ENCODE measurements around the gene DACT3.

Gene DACT3

GRCh38 chr19:46609511-46610412, 51.2 kb downstream of the DACT3 start:
- DNase-seq: no peak

GRCh38 chr19:46608581-46609345, 52.2 kb downstream of the DACT3 start:
- no peak for DNase-seq

GRCh38 chr19:46608178-46608577, 52.8 kb downstream of the DACT3 start:
- DNase-seq: no peak

- DNase-seq: no peak
These were observed 53.5 kb downstream of the DACT3 start for GRCh38 chr19:46607448-46607841.

DNA sequence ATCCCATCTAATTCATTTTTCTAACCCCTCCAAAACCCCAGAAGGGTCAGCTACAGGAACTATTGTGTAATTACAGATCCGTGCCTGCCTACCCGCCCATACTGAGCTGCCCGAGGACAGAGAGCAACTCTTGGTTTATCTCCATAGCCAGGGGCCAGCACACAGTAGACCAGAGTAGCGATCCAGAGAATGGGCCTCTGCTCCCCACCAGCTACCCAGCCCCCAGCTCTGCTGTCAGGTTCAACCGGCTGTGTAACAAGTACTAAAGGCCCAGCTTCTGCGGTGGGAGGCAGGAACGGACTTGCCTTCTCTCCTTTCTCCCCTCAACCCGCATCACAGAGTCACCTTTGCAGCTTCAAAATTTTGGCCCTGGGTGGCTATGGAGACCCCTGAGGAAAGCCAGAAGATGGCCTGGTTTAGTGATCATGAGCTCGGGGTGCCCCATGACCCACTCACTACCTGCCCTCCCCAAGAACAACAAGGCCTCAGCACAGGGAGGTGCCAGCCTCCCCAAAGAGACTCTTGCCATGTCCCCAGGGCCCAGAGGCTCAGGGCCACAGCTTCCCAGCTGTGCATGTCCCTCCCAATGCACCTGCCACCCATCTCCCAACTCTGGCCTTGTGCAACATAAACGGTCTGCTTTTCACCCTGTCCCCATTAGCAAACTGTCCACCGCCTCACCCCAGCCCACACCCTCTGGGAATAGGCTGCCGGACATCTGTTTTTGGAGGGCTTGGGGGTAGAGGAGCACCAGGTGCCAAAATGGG, 54.1 kb downstream of the DACT3 start:
- no peak for DNase-seq

- no peak for DNase-seq
These were observed 55.0 kb downstream of the DACT3 start for GRCh38 chr19:46606019-46606418.

GRCh38 chr19:46605356-46605821, 55.6 kb downstream of the DACT3 start:
- DNase-seq: no peak

- DNase-seq: no peak
These were observed 56.1 kb downstream of the DACT3 start for GRCh38 chr19:46604781-46605355.

GRCh38 chr19:46603752-46604231, 57.2 kb downstream of the DACT3 start:
- no peak for DNase-seq

- DNase-seq: peak; percentile 17
These were observed 57.8 kb downstream of the DACT3 start for GRCh38 chr19:46603195-46603637.

DNA sequence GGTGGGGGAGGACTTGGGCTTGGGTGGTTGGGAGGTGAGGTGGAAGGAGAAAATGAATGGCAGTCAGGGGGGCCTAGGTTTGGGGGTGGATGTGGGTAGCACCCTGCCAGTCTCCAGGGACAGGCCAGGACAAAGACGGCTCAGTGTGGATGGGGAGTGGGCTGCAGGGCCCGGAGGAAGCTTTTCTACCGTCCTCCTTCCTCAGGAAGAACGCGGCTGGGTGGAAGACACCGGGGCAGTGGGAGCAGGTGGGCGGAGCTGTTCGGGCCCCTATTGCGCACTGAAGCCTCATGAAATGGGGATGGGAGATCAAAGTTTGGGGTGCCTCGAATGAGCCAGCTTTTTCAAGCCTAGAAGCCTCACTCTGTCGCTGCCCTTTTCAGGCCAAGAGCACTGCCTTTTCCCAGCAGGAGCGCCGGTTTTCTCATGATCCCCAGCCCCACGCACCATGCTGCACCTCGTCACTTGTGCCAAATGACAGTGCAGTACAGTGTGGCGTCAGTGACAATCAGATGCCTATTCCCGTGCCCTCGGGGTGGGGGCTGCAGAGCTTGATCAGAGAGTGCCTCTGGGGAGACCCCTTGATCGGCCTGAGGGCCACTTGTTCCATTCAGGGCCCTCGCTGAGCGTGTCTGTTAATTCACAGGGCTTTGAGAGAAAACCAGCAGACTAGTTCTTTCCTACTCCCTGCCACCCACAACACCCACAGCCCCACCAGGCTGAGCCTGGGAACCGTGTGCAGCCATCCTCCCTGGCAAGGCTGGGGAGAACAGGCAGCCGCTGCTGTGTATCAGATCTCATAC, 58.4 kb downstream of the DACT3 start:
- peak; percentile 20 for DNase-seq

GRCh38 chr19:46601318-46602224, 59.4 kb downstream of the DACT3 start, which contains the start of gene CALM3:
Gene CALM3 (plus strand): TSS chr19:46601330. CDS start chr19:46601435, 105 bp downstream.
- no peak for DNase-seq

DNA sequence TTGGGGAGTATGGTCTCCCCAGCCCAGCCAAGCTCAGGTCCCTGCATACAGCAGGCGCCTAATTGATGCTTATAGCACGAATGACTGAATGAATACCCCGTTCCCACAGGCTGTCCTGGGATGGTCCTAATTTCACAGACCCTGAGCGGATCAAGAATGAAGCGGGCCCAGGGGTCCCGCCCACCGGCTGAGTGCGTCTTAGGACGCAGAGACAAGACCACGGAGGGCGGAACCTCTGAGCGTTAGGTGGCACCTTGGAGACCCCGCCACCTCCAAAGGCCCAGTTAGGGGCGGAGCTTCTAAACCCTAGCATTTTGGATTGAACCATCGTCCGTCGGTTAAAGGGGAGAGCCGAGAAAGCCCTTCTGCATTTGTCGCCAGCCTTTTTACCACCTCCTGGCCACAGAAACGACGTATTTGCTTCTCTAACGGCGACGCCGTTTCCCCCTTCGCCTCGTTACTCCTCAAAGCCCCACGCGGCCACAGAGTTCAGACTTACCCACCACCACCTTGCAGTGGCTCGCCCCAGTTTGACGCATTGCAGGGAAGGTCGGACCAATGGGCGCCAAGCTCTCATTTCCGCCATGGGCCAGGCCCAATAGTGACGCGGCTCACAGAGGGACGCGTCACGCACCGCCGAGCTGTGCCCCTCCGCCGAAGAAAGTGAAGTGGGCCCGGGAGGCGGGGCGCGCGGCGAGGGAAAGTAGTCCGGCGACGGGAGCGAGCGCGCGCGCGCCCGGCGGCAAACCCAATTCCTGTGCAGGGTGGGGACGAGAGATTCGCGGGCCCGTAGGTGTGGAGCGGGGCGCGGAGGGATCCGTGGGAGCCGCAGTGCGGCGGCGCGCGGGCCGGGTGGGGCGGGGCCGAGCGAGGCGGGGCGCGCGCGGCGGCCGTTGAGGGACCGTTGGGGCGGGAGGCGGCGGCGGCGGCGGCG, 60.3 kb downstream of the DACT3 start:
- peak; percentile 98 for DNase-seq

DNA sequence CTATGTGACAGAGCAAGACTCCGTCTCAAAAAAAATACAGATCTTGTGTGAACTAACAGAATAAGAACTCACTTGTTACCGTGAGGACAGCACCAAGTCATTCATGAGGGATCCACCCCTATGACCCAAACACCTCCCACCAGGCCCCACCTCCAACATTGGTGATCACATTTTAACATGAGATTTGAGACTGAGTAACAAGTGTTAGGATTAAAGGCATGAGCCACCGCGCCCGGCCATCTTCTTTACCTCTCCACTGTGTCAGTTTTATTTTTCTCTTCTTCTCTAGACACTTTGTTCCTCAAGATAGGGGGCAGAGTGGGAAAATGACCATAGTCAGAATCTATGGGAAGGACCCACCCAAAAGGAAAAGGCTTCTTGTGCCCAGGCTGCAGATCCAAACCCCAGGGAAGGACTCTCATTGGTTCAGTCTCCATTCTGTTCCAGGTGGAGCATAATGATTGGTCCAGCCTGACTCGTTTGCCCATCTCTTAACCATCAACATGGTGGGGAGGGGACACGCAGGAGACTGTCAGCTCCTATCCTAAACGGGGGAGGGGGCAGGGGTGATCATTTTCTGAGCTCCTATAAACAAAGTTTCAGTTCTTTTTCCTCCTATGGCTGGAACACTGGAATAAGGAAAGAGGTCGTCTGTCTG, 61.1 kb downstream of the DACT3 start:
- no peak for DNase-seq

- no peak for DNase-seq
These were observed 62.5 kb downstream of the DACT3 start for GRCh38 chr19:46598372-46598917.
